PC-3 (cell line): ENCODE measurements around the gene ZNF343. TPM values are rescaled to one million over a fixed set of nuclear protein-coding genes. Genes with fewer than 3 reads are reported as not detected.

Experiments used
- ATAC-seq: fragments of 200-7000 bp; cut with Tn5 transposase; 2 replicates; pipeline ENCODE4 v1.9.1; 2020; ENCODE audit warnings: mild to moderate bottlenecking, moderate library complexity
- BruUV-seq: library from RNA; stranded (reverse); fragments of 400-500 nt; replicated peaks from 2 replicates; lab custom pipeline; 2021; lab: Mats Ljungman, UMichigan
- CTCF ChIA-PET: fragments of 300-600 bp; sonication (Branson Sonifier 250); formaldehyde crosslinking; loops from one replicate; lab custom pipeline; 2022; ENCODE audit warnings: antibody characterized with exemption; lab: Charles Lee
- POLR2A ChIA-PET: fragments of 300-600 bp; sonication (Branson Sonifier 250); formaldehyde crosslinking; loops from one replicate; lab custom pipeline; 2022; ENCODE audit warnings: antibody characterized with exemption; ENCODE audit not compliant: unreplicated experiment; lab: Charles Lee
- DNase-seq: peaks from one replicate; pipeline ENCODE4 v3.0.0-alpha.2; 2015
- H2AFZ ChIP-seq: fragments of 300-600 bp; sonication (generic); 2 replicates; pipeline ENCODE4 v1.6.0; 2016; ENCODE audit warnings: antibody characterized with exemption, low read length
- H3F3A ChIP-seq: fragments of 300-600 bp; sonication (generic); one replicate; pipeline ENCODE4 v1.6.0; 2017; ENCODE audit warnings: antibody characterized with exemption, low read length, control low read depth, mild to moderate bottlenecking; ENCODE audit not compliant: unreplicated experiment
- H3K27ac ChIP-seq: fragments of 300-600 bp; sonication (generic); 2 replicates; pipeline ENCODE4 v1.5.1; 2016; ENCODE audit warnings: mild to moderate bottlenecking, low read length
- H3K27me3 ChIP-seq: fragments of 300-600 bp; sonication (generic); 2 replicates; pipeline ENCODE4 v1.6.1; 2016; ENCODE audit warnings: low read length, mixed read lengths
- H3K36me3 ChIP-seq: fragments of 300-600 bp; sonication (generic); 2 replicates; pipeline ENCODE4 v1.6.1; 2016; ENCODE audit warnings: low read depth, mixed run types, low read length, mixed read lengths
- H3K4me1 ChIP-seq: fragments of 300-600 bp; sonication (generic); 2 replicates; pipeline ENCODE4 v1.5.1; 2016; ENCODE audit warnings: low read length; ENCODE audit not compliant: insufficient read depth
- H3K4me2 ChIP-seq: fragments of 300-600 bp; sonication (generic); 2 replicates; pipeline ENCODE4 v1.6.0; 2016; ENCODE audit warnings: low read length
- H3K4me3 ChIP-seq: fragments of 300-600 bp; sonication (generic); 2 replicates; pipeline ENCODE4 v1.5.1; 2016; ENCODE audit warnings: mild to moderate bottlenecking, low read length, mixed read lengths
- H3K79me2 ChIP-seq: fragments of 300-600 bp; sonication (generic); 2 replicates; pipeline ENCODE4 v1.6.1; 2017; ENCODE audit warnings: low read length, mixed read lengths
- H3K9ac ChIP-seq: fragments of 300-600 bp; sonication (generic); 2 replicates; pipeline ENCODE4 v1.6.0; 2016; ENCODE audit warnings: mild to moderate bottlenecking, low read length
- H3K9me2 ChIP-seq: fragments of 300-600 bp; sonication (generic); replicated peaks from 2 replicates; pipeline ENCODE4 v1.6.1; 2016; ENCODE audit warnings: mixed run types, low read length, mixed read lengths
- H3K9me3 ChIP-seq: fragments of 300-600 bp; sonication (generic); 2 replicates; pipeline ENCODE4 v1.6.1; 2016; ENCODE audit warnings: low read length, mixed read lengths
- H4K20me1 ChIP-seq: fragments of 300-600 bp; sonication (generic); 2 replicates; pipeline ENCODE4 v1.6.1; 2016; ENCODE audit warnings: low read length, mixed read lengths
- EZH2 ChIP-seq: fragments of 300-600 bp; sonication (generic); IDR thresholded peaks from one replicate; pipeline ENCODE4 v1.6.1; 2017; ENCODE audit warnings: antibody characterized with exemption, mild to moderate bottlenecking, low read length; ENCODE audit not compliant: unreplicated experiment
- EZH2phosphoT487 ChIP-seq: fragments of 300-600 bp; sonication (generic); IDR thresholded peaks from 2 replicates; pipeline ENCODE4 v1.6.1; 2018; ENCODE audit warnings: mild to moderate bottlenecking, antibody characterized with exemption, low read length, borderline replicate concordance
- intact Hi-C: fragments of 100-400 bp; cut with micrococcal nuclease; formaldehyde crosslinking; loops from 2 replicates; pipeline ENCODE4 v1.9.0; 2023
- total RNA-seq: library from RNA; depleted of rRNA; stranded (reverse); fragments of >200 nt; gene quantifications from 2 replicates; pipeline ENCODE4 v1.2.3, GENCODE V29; 2014; rRNA removed
- TF ChIP-seq, protein P1 (sequence below): fragments of 300-600 bp; sonication (generic); conservative IDR thresholded peaks from 2 replicates; pipeline ENCODE4 v1.5.1; 2017; ENCODE audit warnings: antibody characterized with exemption, low read depth, mild to moderate bottlenecking, low read length

ZNF343 gene
- total RNA-seq, 1 experiment from 2014 or later = 7.7 TPM

DNA sequence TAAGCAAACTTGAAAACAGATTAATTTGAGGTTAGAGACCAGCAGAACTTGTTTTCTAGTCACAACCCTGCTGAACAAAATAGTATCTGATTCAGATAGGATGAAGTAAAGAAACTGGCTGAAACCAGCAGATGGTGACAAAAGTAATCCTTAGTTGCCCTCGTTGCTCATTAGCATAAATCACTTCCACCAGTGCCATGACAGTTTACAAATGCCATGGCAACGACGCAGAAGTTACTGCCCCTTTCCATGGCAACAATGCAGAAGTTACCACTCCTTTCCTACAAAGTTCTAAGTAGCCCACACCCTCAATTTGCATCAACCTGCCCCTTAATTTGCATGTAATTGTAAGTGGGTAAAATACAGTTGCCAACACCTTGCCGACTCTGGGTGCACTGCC lies 61.9 kb downstream of the ZNF343 start:
- H3F3A ChIP-seq = no peaks in the 10 kb centered on the region
- BruUV-seq = no TSS peak
- H4K20me1 ChIP-seq = no peaks in the 10 kb centered on the region
- no peaks in the 10 kb centered on the region for H3K79me2 ChIP-seq
- no peak overlapping the region for H3K4me2 ChIP-seq
- H2AFZ ChIP-seq = no peak overlapping the region
- H3K4me1 ChIP-seq = no peaks in the 10 kb centered on the region
- no peak overlapping the region for H3K4me3 ChIP-seq
- no peak overlapping the region for H3K27ac ChIP-seq
- no peaks in the 10 kb centered on the region for H3K9me3 ChIP-seq
- no peak overlapping the region for H3K9ac ChIP-seq
- TF ChIP-seq EZH2 (no peak), EZH2phosphoT487 (no peak)
- TF ChIP-seq, protein P1, sequence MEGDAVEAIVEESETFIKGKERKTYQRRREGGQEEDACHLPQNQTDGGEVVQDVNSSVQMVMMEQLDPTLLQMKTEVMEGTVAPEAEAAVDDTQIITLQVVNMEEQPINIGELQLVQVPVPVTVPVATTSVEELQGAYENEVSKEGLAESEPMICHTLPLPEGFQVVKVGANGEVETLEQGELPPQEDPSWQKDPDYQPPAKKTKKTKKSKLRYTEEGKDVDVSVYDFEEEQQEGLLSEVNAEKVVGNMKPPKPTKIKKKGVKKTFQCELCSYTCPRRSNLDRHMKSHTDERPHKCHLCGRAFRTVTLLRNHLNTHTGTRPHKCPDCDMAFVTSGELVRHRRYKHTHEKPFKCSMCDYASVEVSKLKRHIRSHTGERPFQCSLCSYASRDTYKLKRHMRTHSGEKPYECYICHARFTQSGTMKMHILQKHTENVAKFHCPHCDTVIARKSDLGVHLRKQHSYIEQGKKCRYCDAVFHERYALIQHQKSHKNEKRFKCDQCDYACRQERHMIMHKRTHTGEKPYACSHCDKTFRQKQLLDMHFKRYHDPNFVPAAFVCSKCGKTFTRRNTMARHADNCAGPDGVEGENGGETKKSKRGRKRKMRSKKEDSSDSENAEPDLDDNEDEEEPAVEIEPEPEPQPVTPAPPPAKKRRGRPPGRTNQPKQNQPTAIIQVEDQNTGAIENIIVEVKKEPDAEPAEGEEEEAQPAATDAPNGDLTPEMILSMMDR = no peak
- ChIA-PET POLR2A (no interaction called here), CTCF (no interaction called here)
- peaks cover 11% of the 10 kb centered on the region for H3K27me3 ChIP-seq
- H3K9me2 ChIP-seq = no peaks in the 10 kb centered on the region
- no peak for ATAC-seq
- intact Hi-C loops = no loop called here
- no peak for DNase-seq
- no peaks in the 10 kb centered on the region for H3K36me3 ChIP-seq

Other genes with a start within 250 kb of the ZNF343 start
- gene TGM3, start 212.9 kb downstream of the ZNF343 start, total RNA-seq = not detected in 2 replicates
- gene TGM6, start 128.0 kb downstream of the ZNF343 start, total RNA-seq = not detected in 2 replicates
- 664 and 677 TPM in 2 replicates for gene SNRPB, start 38.1 kb downstream of the ZNF343 start, total RNA-seq
- gene TMC2, start 27.7 kb upstream of the ZNF343 start, total RNA-seq = not detected in 2 replicates
- gene NOP56, start 143.7 kb upstream of the ZNF343 start, total RNA-seq = 570 and 642 TPM in 2 replicates
- gene IDH3B, start 155.3 kb upstream of the ZNF343 start, total RNA-seq = 261 and 269 TPM in 2 replicates
- gene EBF4, start 183.9 kb upstream of the ZNF343 start, total RNA-seq = 0.98 and 1.8 TPM in 2 replicates